ENCODE measurements around the gene SPTBN4.
A peak's percentile ranks its signal among the peaks of the same experiment; 100 is the strongest.
"Not testable (repeated sequence)": the region's sequence is repeated elsewhere in the genome, so short reads cannot be mapped to it uniquely, and the experiment has no call there.

SPTBN4 gene

GRCh38 chr19:40588926-40589569, 122.2 kb downstream of the SPTBN4 start:
- no peak for DNase-seq (ENCODE audit: low read depth)

- no peak for DNase-seq (ENCODE audit: low read depth)
These were observed 123.0 kb downstream of the SPTBN4 start for GRCh38 chr19:40589591-40590429.

GRCh38 chr19:40590464-40591265, 123.9 kb downstream of the SPTBN4 start:
- DNase-seq (ENCODE audit: low read depth): no peak

- not testable (repeated sequence) for DNase-seq (ENCODE audit: low read depth)
These were observed 124.9 kb downstream of the SPTBN4 start for GRCh38 chr19:40591724-40592123.

GRCh38 chr19:40592170-40592569, 125.4 kb downstream of the SPTBN4 start:
- no peak for DNase-seq (ENCODE audit: low read depth)

- no peak for DNase-seq (ENCODE audit: low read depth)
These were observed 127.5 kb downstream of the SPTBN4 start for GRCh38 chr19:40594255-40594654.

GRCh38 chr19:40594657-40595091, 127.9 kb downstream of the SPTBN4 start:
- no peak for DNase-seq (ENCODE audit: low read depth)

- DNase-seq (ENCODE audit: low read depth): no peak
These were observed 130.0 kb downstream of the SPTBN4 start for GRCh38 chr19:40596608-40597328.

GRCh38 chr19:40597329-40597838, 130.6 kb downstream of the SPTBN4 start:
- no peak for DNase-seq (ENCODE audit: low read depth)

GRCh38 chr19:40598121-40598917, 131.5 kb downstream of the SPTBN4 start:
- DNase-seq (ENCODE audit: low read depth): peak; percentile 81

- DNase-seq (ENCODE audit: low read depth): no peak
These were observed 132.1 kb downstream of the SPTBN4 start for GRCh38 chr19:40598918-40599307.

GRCh38 chr19:40599331-40599901, 132.6 kb downstream of the SPTBN4 start:
- no peak for DNase-seq (ENCODE audit: low read depth)

- no peak for DNase-seq (ENCODE audit: low read depth)
These were observed 133.2 kb downstream of the SPTBN4 start for GRCh38 chr19:40599902-40600569.

GRCh38 chr19:40600570-40601133, 133.9 kb downstream of the SPTBN4 start:
- DNase-seq (ENCODE audit: low read depth): no peak

- no peak for DNase-seq (ENCODE audit: low read depth)
These were observed 134.6 kb downstream of the SPTBN4 start, which contains the start of gene LTBP4 for GRCh38 chr19:40601134-40601974. Gene LTBP4, plus strand, starts transcription at chr19:40601369. Its CDS starts 19 bp downstream, at chr19:40601388.

GRCh38 chr19:40603071-40603388, 136.2 kb downstream of the SPTBN4 start:
- no peak for DNase-seq (ENCODE audit: low read depth)

GRCh38 chr19:40603389-40604170, 136.8 kb downstream of the SPTBN4 start:
- peak; percentile 93 for DNase-seq (ENCODE audit: low read depth)

GRCh38 chr19:40604171-40604646, 137.4 kb downstream of the SPTBN4 start:
- no peak for DNase-seq (ENCODE audit: low read depth)

Measured in activated T-cell treated with anti-CD3 and anti-CD28 coated beads for 1 hour (primary cell).